Fibroblast of lung (primary cell): ENCODE results near the gene SNX32. TPM values are rescaled to one million over a fixed set of nuclear protein-coding genes. Genes with fewer than 3 reads are reported as not detected.

Experiments
- DNase-seq, 2 donors: peaks; one replicate each; pipeline versions ENCODE4 v3.0.0 to v3.0.0-alpha.2; 2010; ENCODE audit warnings: low read depth in 2 of 2
- H2AFZ ChIP-seq: 2 replicates; pipeline ENCODE4 v1.5.1; 2012; ENCODE audit warnings: low read length, control low read depth, inconsistent platforms
- H3K27ac ChIP-seq: 2 replicates; pipeline ENCODE4 v1.5.1; 2011; ENCODE audit warnings: low read length, control low read depth; ENCODE audit not compliant: insufficient read depth
- H3K27me3 ChIP-seq: 2 replicates; pipeline ENCODE4 v1.5.1; 2011; ENCODE audit warnings: mild to moderate bottlenecking, low read length; ENCODE audit not compliant: control insufficient read depth, insufficient read depth
- H3K36me3 ChIP-seq: 2 replicates; pipeline ENCODE4 v1.5.1; 2011; ENCODE audit warnings: low read length; ENCODE audit not compliant: control insufficient read depth, insufficient read depth
- H3K4me1 ChIP-seq: 2 replicates; pipeline ENCODE4 v1.5.1; 2011; ENCODE audit warnings: low read length; ENCODE audit not compliant: control insufficient read depth, insufficient read depth; ENCODE audit errors: extremely low read depth
- H3K4me2 ChIP-seq: 2 replicates; pipeline ENCODE4 v1.5.1; 2011; ENCODE audit warnings: low read length, control low read depth; ENCODE audit not compliant: insufficient read depth; ENCODE audit errors: extremely low read depth
- H3K4me3 ChIP-seq, 4 experiments: fragments of 200-600 bp in 1 of 4; sonication (generic) in 1 of 4; replicated peaks in 1 of 4; 2 replicates each; pipeline ENCODE4 v1.5.1; 2011 to 2016; ENCODE audit warnings: low read length in 4 of 4, low read depth in 3 of 4, mild to moderate bottlenecking in 3 of 4, control low read depth in 2 of 4, inconsistent platforms in 1 of 4, mixed read lengths in 1 of 4; ENCODE audit not compliant: insufficient read depth in 1 of 4; ENCODE audit errors: control extremely low read depth in 1 of 4
- H3K79me2 ChIP-seq: 2 replicates; pipeline ENCODE4 v1.5.1; 2012; ENCODE audit warnings: mild to moderate bottlenecking, low read length, inconsistent platforms; ENCODE audit not compliant: control insufficient read depth, insufficient read depth
- H3K9ac ChIP-seq: 2 replicates; pipeline ENCODE4 v1.5.1; 2011; ENCODE audit warnings: mild to moderate bottlenecking, low read length, control low read depth; ENCODE audit not compliant: insufficient read depth
- H3K9me3 ChIP-seq: 2 replicates; pipeline ENCODE4 v1.5.1; 2012; ENCODE audit warnings: low read depth, low read length; ENCODE audit not compliant: control insufficient read depth, insufficient read depth
- H4K20me1 ChIP-seq: 2 replicates; pipeline ENCODE4 v1.5.1; 2011; ENCODE audit warnings: low read length; ENCODE audit not compliant: control insufficient read depth, insufficient read depth; ENCODE audit errors: extremely low read depth
- CTCF ChIP-seq, 2 donors: IDR thresholded peaks in 1 of 2; conservative IDR thresholded peaks in 1 of 2; 1 replicate in 1 of 2; 2 replicates in 1 of 2; pipeline ENCODE4 v1.5.1; 2011 to 2012; ENCODE audit warnings: low read length in 2 of 2, control low read depth in 1 of 2, inconsistent platforms in 1 of 2, low read depth in 1 of 2, mild to moderate bottlenecking in 1 of 2
- EZH2 ChIP-seq: IDR thresholded peaks from 2 replicates; pipeline ENCODE4 v1.5.1; 2012; ENCODE audit warnings: low read length, control low read depth, mild to moderate bottlenecking; ENCODE audit errors: missing control alignments
- polyA plus RNA-seq, 2 donors: library from polyadenylated mRNA; depleted of rRNA in 1 of 2; stranded (reverse) in 1 of 2; unstranded in 1 of 2; fragments of >200 nt; gene quantifications; 2 replicates each; pipeline ENCODE4 v1.2.1, GENCODE V29; 2011 to 2012; ENCODE audit warnings: missing spikeins in 1 of 2
- total RNA-seq: library from RNA; depleted of rRNA; stranded (reverse); fragments of >200 nt; gene quantifications from 2 replicates; pipeline ENCODE4 v1.2.1, GENCODE V29; 2014

Gene SNX32
- total and polyA plus RNA-seq, 2 donors (not counting 1 experiment from before 2014, with no cell fraction given) = 0.33 to 3.1 TPM

DNA sequence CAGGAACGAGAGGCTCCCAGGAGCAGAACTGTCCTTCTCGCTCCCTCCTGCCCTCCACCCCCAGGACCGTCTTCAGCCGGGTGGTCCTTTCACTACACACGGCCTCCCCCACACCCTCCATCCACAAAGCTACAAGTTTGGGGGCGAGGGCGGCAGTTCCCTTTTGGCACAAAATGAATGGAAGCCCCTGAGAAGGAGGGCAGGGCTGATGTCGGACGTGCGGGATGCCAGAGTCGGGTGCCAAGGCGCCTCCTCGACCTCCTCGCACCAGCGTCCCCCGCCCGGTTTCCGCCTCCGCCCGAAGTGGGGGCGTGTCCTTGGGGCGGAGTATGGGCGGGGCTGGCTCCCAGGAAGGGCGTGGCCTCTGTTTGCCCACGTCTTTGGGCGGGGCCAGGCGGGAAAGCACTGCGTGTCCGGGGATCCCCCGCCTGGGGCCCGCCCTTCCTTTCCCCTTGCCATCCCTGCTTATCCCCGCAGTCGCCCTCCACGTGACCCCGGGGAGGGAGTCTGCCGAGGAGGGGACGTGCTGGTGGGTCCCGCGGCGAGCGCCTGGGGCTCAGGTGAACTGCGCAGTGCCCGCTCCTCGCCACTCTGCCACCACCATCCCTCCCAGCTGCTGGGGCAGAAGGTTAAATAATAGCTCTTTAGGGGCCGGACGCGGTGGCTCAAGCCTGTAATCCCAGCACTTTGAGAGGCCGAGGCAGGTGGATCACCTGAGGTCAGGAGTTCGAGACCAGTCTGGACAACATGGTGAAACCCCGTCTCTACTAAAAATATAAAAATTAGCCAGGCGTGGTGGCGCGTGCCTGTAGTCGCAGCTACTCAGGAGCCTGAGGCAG lies 39.8 kb downstream of the SNX32 start:
- no peaks in the 10 kb centered on the region for H4K20me1 ChIP-seq
- H3K4me3 ChIP-seq = peak overlapping the region; percentile 41 to 80 (median 65)
- DNase-seq = peak; percentile 86 to 92
- H2AFZ ChIP-seq = peak overlapping the region; percentile 75
- H3K27ac ChIP-seq = peak overlapping the region; percentile 77
- H3K9ac ChIP-seq = peak overlapping the region; percentile 82
- TF ChIP-seq EZH2 (no peak), CTCF (conservative IDR thresholded peaks at IDR 0.05 in 1 of 2, IDR thresholded peaks at IDR 0.05 in 1 of 2; ENCODE audit: low read depth in 1 of 2, low read length in 2 of 2) (no peak)
- H3K4me1 ChIP-seq = peaks cover 20% of the 10 kb centered on the region
- H3K79me2 ChIP-seq = peaks cover 27% of the 10 kb centered on the region
- H3K4me2 ChIP-seq = peak overlapping the region; percentile 94
- peaks cover 14% of the 10 kb centered on the region for H3K36me3 ChIP-seq
- no peaks in the 10 kb centered on the region for H3K27me3 ChIP-seq
- no peaks in the 10 kb centered on the region for H3K9me3 ChIP-seq

DNA sequence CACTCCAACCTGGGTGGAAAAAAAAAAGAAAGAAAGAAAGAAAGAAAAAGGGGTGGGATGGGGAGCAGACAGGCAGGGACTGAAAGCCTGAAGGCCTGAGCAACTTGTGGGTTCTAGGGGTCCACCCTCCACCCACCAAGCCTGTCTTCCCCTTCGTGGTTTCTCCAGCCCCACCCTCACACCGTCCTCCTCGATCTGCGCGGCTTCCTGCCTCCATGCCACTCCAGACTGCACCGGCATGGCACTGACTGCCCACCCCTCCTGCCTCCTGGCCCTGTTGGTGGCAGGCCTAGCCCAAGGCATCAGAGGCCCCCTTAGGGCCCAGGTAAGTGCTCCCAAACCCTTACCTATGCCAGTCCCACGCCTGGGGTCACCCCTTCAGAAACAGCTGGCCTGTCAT lies 45.9 kb downstream of the SNX32 start, which contains the start of gene CTSW:
CTSW (plus strand) TSS at position 221 of the 400 bp plus-strand sequence; CDS start at position 239, 18 bp downstream.
- Histone ChIP-seq H3K36me3 (peaks cover 24% of the 10 kb centered on the region), H3K4me2 (no peak within 1 kb of the TSS), H3K4me1 (no peaks in the 10 kb centered on the region), H3K9ac (no peak within 1 kb of the TSS), H3K4me3 (no peak within 1 kb of the TSS), H2AFZ (no peak within 1 kb of the TSS), H4K20me1 (no peaks in the 10 kb centered on the region), H3K79me2 (no peaks in the 10 kb centered on the region), H3K27me3 (no peaks in the 10 kb centered on the region), H3K9me3 (no peaks in the 10 kb centered on the region), H3K27ac (no peak within 1 kb of the TSS)
- TF ChIP-seq CTCF (conservative IDR thresholded peaks at IDR 0.05 in 1 of 2, IDR thresholded peaks at IDR 0.05 in 1 of 2; ENCODE audit: low read depth in 1 of 2, low read length in 2 of 2) (no peak), EZH2 (no peak)
- DNase-seq = no peak

DNA sequence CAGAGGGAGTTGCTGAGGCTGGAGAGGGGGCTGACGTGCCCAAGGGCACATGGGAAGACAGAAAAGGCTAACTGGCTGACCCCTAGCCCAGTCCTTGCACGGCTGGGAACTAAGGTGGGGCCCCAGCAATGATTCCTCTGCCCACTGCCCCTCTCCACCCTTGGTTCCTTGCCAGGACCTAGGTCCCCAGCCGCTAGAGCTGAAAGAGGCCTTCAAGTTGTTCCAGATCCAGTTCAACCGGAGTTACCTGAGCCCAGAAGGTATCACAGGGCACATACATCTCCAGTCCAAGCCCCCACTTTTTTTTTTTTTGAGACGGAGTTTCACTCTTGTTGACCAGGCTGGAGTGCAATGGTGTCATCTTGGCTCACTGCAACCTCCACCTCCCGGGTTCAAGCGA lies 46.3 kb downstream of the SNX32 start:
- H3K4me1 ChIP-seq = no peaks in the 10 kb centered on the region
- H3K27ac ChIP-seq = no peak overlapping the region
- H3K4me3 ChIP-seq = no peak overlapping the region
- peaks cover 2% of the 10 kb centered on the region for H3K79me2 ChIP-seq
- no peak overlapping the region for H3K4me2 ChIP-seq
- no peak for DNase-seq
- no peaks in the 10 kb centered on the region for H4K20me1 ChIP-seq
- H3K9ac ChIP-seq = no peak overlapping the region
- no peak overlapping the region for H2AFZ ChIP-seq
- H3K9me3 ChIP-seq = no peaks in the 10 kb centered on the region
- peaks cover 28% of the 10 kb centered on the region for H3K36me3 ChIP-seq
- no peak for TF ChIP-seq CTCF (conservative IDR thresholded peaks at IDR 0.05 in 1 of 2, IDR thresholded peaks at IDR 0.05 in 1 of 2; ENCODE audit: low read depth in 1 of 2, low read length in 2 of 2)
- TF ChIP-seq EZH2 = no peak
- no peaks in the 10 kb centered on the region for H3K27me3 ChIP-seq
